ENCODE results near the gene SLC35F4. TPM values are rescaled to one million over a fixed set of nuclear protein-coding genes. Genes with fewer than 3 reads are reported as not detected.

The SLC35F4 gene
- total RNA-seq, 2 donors from 2014 or later: not detected

- ATAC-seq (replicated peaks in 1 of 2): no peak
- no peak overlapping the region for H3K4me3 Mint-ChIP-seq
Measured at GRCh38 chr14:57611555-57612075, 254.3 kb downstream of the SLC35F4 start.

GRCh38 chr14:57610631-57611030 is 255.3 kb downstream of the SLC35F4 start:
- DNase-seq: no peak
- Mint-ChIP-seq H3K4me1 (ENCODE audit: low read depth) (no peaks in the 10 kb centered on the region), H3K27ac (no peak overlapping the region), H3K9me3 (peaks cover 9 to 14% of the 10 kb centered on the region in 2 donors), H3K4me3 (no peak overlapping the region), H3K36me3 (ENCODE audit: insufficient read depth in 2 of 2) (no peaks in the 10 kb centered on the region), H3K27me3 (ENCODE audit: low read depth) (no peaks in the 10 kb centered on the region)
- no peak for ATAC-seq (replicated peaks in 1 of 2)

More at GRCh38 chr14:57611555-57612075, 254.3 kb downstream of the SLC35F4 start:
- DNase-seq: no peak
- H3K36me3 Mint-ChIP-seq (ENCODE audit: insufficient read depth in 2 of 2): no peaks in the 10 kb centered on the region
- no peaks in the 10 kb centered on the region for H3K4me1 Mint-ChIP-seq (ENCODE audit: low read depth)
- H3K9me3 Mint-ChIP-seq: peaks cover 9 to 12% of the 10 kb centered on the region in 2 donors
- H3K27ac Mint-ChIP-seq: no peak overlapping the region
- peaks cover 4% of the 10 kb centered on the region for H3K27me3 Mint-ChIP-seq (ENCODE audit: low read depth)

GRCh38 chr14:57609192-57610075 is 256.5 kb downstream of the SLC35F4 start:
- Mint-ChIP-seq H3K36me3 (ENCODE audit: insufficient read depth in 2 of 2) (no peaks in the 10 kb centered on the region), H3K4me1 (ENCODE audit: low read depth) (no peaks in the 10 kb centered on the region), H3K27ac (no peak overlapping the region), H3K9me3 (peaks cover 9 to 15% of the 10 kb centered on the region in 2 donors), H3K27me3 (ENCODE audit: low read depth) (no peaks in the 10 kb centered on the region), H3K4me3 (no peak overlapping the region)
- DNase-seq (no peak), ATAC-seq (replicated peaks in 1 of 2) (no peak)

GRCh38 chr14:57607086-57607485 is 258.8 kb downstream of the SLC35F4 start:
- H3K27ac Mint-ChIP-seq: no peak overlapping the region
- peaks cover 11 to 15% of the 10 kb centered on the region in 2 donors for H3K9me3 Mint-ChIP-seq
- no peak overlapping the region for H3K4me3 Mint-ChIP-seq
- DNase-seq (no peak), ATAC-seq (replicated peaks in 1 of 2) (no peak)
- no peaks in the 10 kb centered on the region for H3K4me1 Mint-ChIP-seq (ENCODE audit: low read depth)
- no peaks in the 10 kb centered on the region for H3K27me3 Mint-ChIP-seq (ENCODE audit: low read depth)
- H3K36me3 Mint-ChIP-seq (ENCODE audit: insufficient read depth in 2 of 2): no peaks in the 10 kb centered on the region

- H3K27me3 Mint-ChIP-seq (ENCODE audit: low read depth): no peaks in the 10 kb centered on the region
- no peak overlapping the region for H3K27ac Mint-ChIP-seq
- ATAC-seq (replicated peaks in 1 of 2) (no peak), DNase-seq (no peak)
- no peak overlapping the region for H3K4me3 Mint-ChIP-seq
- no peaks in the 10 kb centered on the region for H3K4me1 Mint-ChIP-seq (ENCODE audit: low read depth)
- peaks cover 8 to 11% of the 10 kb centered on the region in 2 donors for H3K9me3 Mint-ChIP-seq
- H3K36me3 Mint-ChIP-seq (ENCODE audit: insufficient read depth in 2 of 2): peaks cover 0 to 3% of the 10 kb centered on the region in 2 donors
Measured at GRCh38 chr14:57583396-57583795, 282.5 kb downstream of the SLC35F4 start.

GRCh38 chr14:57582746-57583145 is 283.1 kb downstream of the SLC35F4 start:
- no peaks in the 10 kb centered on the region for H3K27me3 Mint-ChIP-seq (ENCODE audit: low read depth)
- DNase-seq (no peak), ATAC-seq (replicated peaks in 1 of 2) (no peak)
- H3K27ac Mint-ChIP-seq: no peak overlapping the region
- H3K36me3 Mint-ChIP-seq (ENCODE audit: insufficient read depth in 2 of 2): peaks cover 0 to 3% of the 10 kb centered on the region in 2 donors
- H3K4me1 Mint-ChIP-seq (ENCODE audit: low read depth): no peaks in the 10 kb centered on the region
- H3K9me3 Mint-ChIP-seq: peaks cover 8 to 11% of the 10 kb centered on the region in 2 donors
- no peak overlapping the region for H3K4me3 Mint-ChIP-seq

GRCh38 chr14:57578801-57579200 is 287.1 kb downstream of the SLC35F4 start:
- Mint-ChIP-seq H3K27me3 (ENCODE audit: low read depth) (no peaks in the 10 kb centered on the region), H3K27ac (no peak overlapping the region), H3K4me1 (ENCODE audit: low read depth) (no peaks in the 10 kb centered on the region), H3K9me3 (peaks cover 0 to 2% of the 10 kb centered on the region in 2 donors), H3K4me3 (no peak overlapping the region), H3K36me3 (ENCODE audit: insufficient read depth in 2 of 2) (no peaks in the 10 kb centered on the region)
- DNase-seq (no peak), ATAC-seq (replicated peaks in 1 of 2) (no peak)

GRCh38 chr14:57576498-57576897 is 289.4 kb downstream of the SLC35F4 start:
- Mint-ChIP-seq H3K4me3 (no peak overlapping the region), H3K36me3 (ENCODE audit: insufficient read depth in 2 of 2) (no peaks in the 10 kb centered on the region), H3K27ac (no peak overlapping the region), H3K9me3 (peaks cover 0 to 1% of the 10 kb centered on the region in 2 donors), H3K27me3 (ENCODE audit: low read depth) (no peaks in the 10 kb centered on the region), H3K4me1 (ENCODE audit: low read depth) (no peaks in the 10 kb centered on the region)
- ATAC-seq (replicated peaks in 1 of 2): no peak
- no peak for DNase-seq

GRCh38 chr14:57575482-57575881 is 290.4 kb downstream of the SLC35F4 start:
- Mint-ChIP-seq H3K9me3 (peaks cover 0 to 1% of the 10 kb centered on the region in 2 donors), H3K4me3 (no peak overlapping the region), H3K36me3 (ENCODE audit: insufficient read depth in 2 of 2) (no peaks in the 10 kb centered on the region), H3K27ac (no peak overlapping the region), H3K4me1 (ENCODE audit: low read depth) (no peaks in the 10 kb centered on the region), H3K27me3 (ENCODE audit: low read depth) (no peaks in the 10 kb centered on the region)
- ATAC-seq (replicated peaks in 1 of 2) (no peak), DNase-seq (no peak)

- no peaks in the 10 kb centered on the region for H3K36me3 Mint-ChIP-seq (ENCODE audit: insufficient read depth in 2 of 2)
- DNase-seq (no peak), ATAC-seq (replicated peaks in 1 of 2) (no peak)
- peaks cover 0 to 1% of the 10 kb centered on the region in 2 donors for H3K9me3 Mint-ChIP-seq
- no peak overlapping the region for H3K4me3 Mint-ChIP-seq
- no peaks in the 10 kb centered on the region for H3K4me1 Mint-ChIP-seq (ENCODE audit: low read depth)
- no peaks in the 10 kb centered on the region for H3K27me3 Mint-ChIP-seq (ENCODE audit: low read depth)
- no peak overlapping the region for H3K27ac Mint-ChIP-seq
Measured at GRCh38 chr14:57574617-57575288, 291.1 kb downstream of the SLC35F4 start.

- no peaks in the 10 kb centered on the region for H3K4me1 Mint-ChIP-seq (ENCODE audit: low read depth)
- H3K27me3 Mint-ChIP-seq (ENCODE audit: low read depth): no peaks in the 10 kb centered on the region
- no peak overlapping the region for H3K4me3 Mint-ChIP-seq
- ATAC-seq (replicated peaks in 1 of 2): no peak
- no peaks in the 10 kb centered on the region for H3K9me3 Mint-ChIP-seq
- DNase-seq: no peak
- no peak overlapping the region for H3K27ac Mint-ChIP-seq
- H3K36me3 Mint-ChIP-seq (ENCODE audit: insufficient read depth in 2 of 2): no peaks in the 10 kb centered on the region
Measured at GRCh38 chr14:57573173-57573572, 292.7 kb downstream of the SLC35F4 start.

GRCh38 chr14:57568554-57568953 is 297.3 kb downstream of the SLC35F4 start:
- ATAC-seq (replicated peaks in 1 of 2) (no peak), DNase-seq (no peak)
- no peaks in the 10 kb centered on the region for H3K4me1 Mint-ChIP-seq (ENCODE audit: low read depth)
- no peaks in the 10 kb centered on the region for H3K27me3 Mint-ChIP-seq (ENCODE audit: low read depth)
- no peak overlapping the region for H3K27ac Mint-ChIP-seq
- no peaks in the 10 kb centered on the region for H3K9me3 Mint-ChIP-seq
- H3K4me3 Mint-ChIP-seq: no peak overlapping the region
- H3K36me3 Mint-ChIP-seq (ENCODE audit: insufficient read depth in 2 of 2): no peaks in the 10 kb centered on the region

GRCh38 chr14:57567220-57567619 is 298.7 kb downstream of the SLC35F4 start:
- no peaks in the 10 kb centered on the region for H3K9me3 Mint-ChIP-seq

More at GRCh38 chr14:57567220-57567619, 298.7 kb downstream of the SLC35F4 start:
- Mint-ChIP-seq H3K4me1 (ENCODE audit: low read depth) (no peaks in the 10 kb centered on the region), H3K27ac (no peak overlapping the region), H3K4me3 (no peak overlapping the region), H3K36me3 (ENCODE audit: insufficient read depth in 2 of 2) (no peaks in the 10 kb centered on the region), H3K27me3 (ENCODE audit: low read depth) (no peaks in the 10 kb centered on the region)
- DNase-seq (no peak), ATAC-seq (replicated peaks in 1 of 2) (no peak)
